Fibroblast of lung (primary cell): ENCODE measurements around the gene BCL2.

Experiments
- CTCF ChIP-seq, 2 donors: IDR thresholded peaks in 1 of 2; conservative IDR thresholded peaks in 1 of 2; 1 replicate in 1 of 2; 2 replicates in 1 of 2; pipeline ENCODE4 v1.5.1; 2011 to 2012; ENCODE audit warnings: low read length in 2 of 2, control low read depth in 1 of 2, inconsistent platforms in 1 of 2, low read depth in 1 of 2, mild to moderate bottlenecking in 1 of 2
- EZH2 ChIP-seq: IDR thresholded peaks from 2 replicates; pipeline ENCODE4 v1.5.1; 2012; ENCODE audit warnings: low read length, control low read depth, mild to moderate bottlenecking; ENCODE audit errors: missing control alignments

GRCh38 chr18:63148449-63149301 is 170.9 kb downstream of the BCL2 start:
- TF ChIP-seq CTCF (conservative IDR thresholded peaks at IDR 0.05 in 1 of 2, IDR thresholded peaks at IDR 0.05 in 1 of 2; ENCODE audit: low read depth in 1 of 2, low read length in 2 of 2) (no peak), EZH2 (no peak)
